ENCODE data around the gene NRSN2. TPM values are rescaled to one million over a fixed set of nuclear protein-coding genes. Genes with fewer than 3 reads are reported as not detected.
"Not testable (repeated sequence)": the region's sequence is repeated elsewhere in the genome, so short reads cannot be mapped to it uniquely, and the experiment has no call there.

NRSN2 gene
- total RNA-seq, 4 donors from 2014 or later = 1.3 to 4.7 (median 2.2) TPM

GRCh38 chr20:348972-349841 is 2.3 kb downstream of the NRSN2 start:
- H3K4me3 ChIP-seq = peak overlapping the region in 1 of 4 donors; percentile 75

GRCh38 chr20:353166-353565 is 6.3 kb downstream of the NRSN2 start:
- Histone ChIP-seq H3K4me1 (peaks cover 0 to 6% of the 10 kb centered on the region in 2 donors), H3K4me3 (no peak overlapping the region), H3K36me3 (no peaks in the 10 kb centered on the region), H3K27me3 (peaks cover 0 to 15% (median 8%) of the 10 kb centered on the region in 3 donors), H3K9me3 (no peaks in the 10 kb centered on the region), H3K27ac (no peak overlapping the region)
- ATAC-seq (no peak), DNase-seq (no peak)
- intact Hi-C loops (cut with DNase I; ENCODE audit: low total_unique reads) = loop anchor here (5.0 kb wide), 2 partner anchors 54 to 384 kb away; partner anchors contain the start of gene RBCK1
- TF ChIP-seq, protein P1, sequence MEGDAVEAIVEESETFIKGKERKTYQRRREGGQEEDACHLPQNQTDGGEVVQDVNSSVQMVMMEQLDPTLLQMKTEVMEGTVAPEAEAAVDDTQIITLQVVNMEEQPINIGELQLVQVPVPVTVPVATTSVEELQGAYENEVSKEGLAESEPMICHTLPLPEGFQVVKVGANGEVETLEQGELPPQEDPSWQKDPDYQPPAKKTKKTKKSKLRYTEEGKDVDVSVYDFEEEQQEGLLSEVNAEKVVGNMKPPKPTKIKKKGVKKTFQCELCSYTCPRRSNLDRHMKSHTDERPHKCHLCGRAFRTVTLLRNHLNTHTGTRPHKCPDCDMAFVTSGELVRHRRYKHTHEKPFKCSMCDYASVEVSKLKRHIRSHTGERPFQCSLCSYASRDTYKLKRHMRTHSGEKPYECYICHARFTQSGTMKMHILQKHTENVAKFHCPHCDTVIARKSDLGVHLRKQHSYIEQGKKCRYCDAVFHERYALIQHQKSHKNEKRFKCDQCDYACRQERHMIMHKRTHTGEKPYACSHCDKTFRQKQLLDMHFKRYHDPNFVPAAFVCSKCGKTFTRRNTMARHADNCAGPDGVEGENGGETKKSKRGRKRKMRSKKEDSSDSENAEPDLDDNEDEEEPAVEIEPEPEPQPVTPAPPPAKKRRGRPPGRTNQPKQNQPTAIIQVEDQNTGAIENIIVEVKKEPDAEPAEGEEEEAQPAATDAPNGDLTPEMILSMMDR (IDR thresholded peaks at IDR 0.05 in 4 of 5, conservative IDR thresholded peaks at IDR 0.05 in 1 of 5) = no peak
- no peak for TF ChIP-seq POLR2A (IDR thresholded peaks at IDR 0.05)
- in situ Hi-C loops (cut with MboI; ENCODE audit: low sequenced_read_pairs in 4 of 4) = loop anchor here (5.0 to 10.0 kb wide), 4 partner anchors 82 to 382 kb away; no protein-coding TSS in a partner anchor

More at GRCh38 chr20:348972-349841, 2.3 kb downstream of the NRSN2 start:
- DNase-seq = no peak
- Histone ChIP-seq H3K4me1 (peaks cover 0 to 22% of the 10 kb centered on the region in 2 donors), H3K9me3 (no peaks in the 10 kb centered on the region), H3K27ac (no peak overlapping the region), H3K36me3 (no peaks in the 10 kb centered on the region), H3K27me3 (peaks cover 6 to 27% (median 12%) of the 10 kb centered on the region in 3 donors)
- no peak for ATAC-seq
- TF ChIP-seq, protein P1 (IDR thresholded peaks at IDR 0.05 in 4 of 5, conservative IDR thresholded peaks at IDR 0.05 in 1 of 5) = no peak
- no peak for TF ChIP-seq POLR2A (IDR thresholded peaks at IDR 0.05)
- in situ Hi-C loops (cut with MboI; ENCODE audit: low sequenced_read_pairs in 4 of 4) (no loop called here), intact Hi-C loops (cut with DNase I; ENCODE audit: low total_unique reads) (no loop called here)

DNA sequence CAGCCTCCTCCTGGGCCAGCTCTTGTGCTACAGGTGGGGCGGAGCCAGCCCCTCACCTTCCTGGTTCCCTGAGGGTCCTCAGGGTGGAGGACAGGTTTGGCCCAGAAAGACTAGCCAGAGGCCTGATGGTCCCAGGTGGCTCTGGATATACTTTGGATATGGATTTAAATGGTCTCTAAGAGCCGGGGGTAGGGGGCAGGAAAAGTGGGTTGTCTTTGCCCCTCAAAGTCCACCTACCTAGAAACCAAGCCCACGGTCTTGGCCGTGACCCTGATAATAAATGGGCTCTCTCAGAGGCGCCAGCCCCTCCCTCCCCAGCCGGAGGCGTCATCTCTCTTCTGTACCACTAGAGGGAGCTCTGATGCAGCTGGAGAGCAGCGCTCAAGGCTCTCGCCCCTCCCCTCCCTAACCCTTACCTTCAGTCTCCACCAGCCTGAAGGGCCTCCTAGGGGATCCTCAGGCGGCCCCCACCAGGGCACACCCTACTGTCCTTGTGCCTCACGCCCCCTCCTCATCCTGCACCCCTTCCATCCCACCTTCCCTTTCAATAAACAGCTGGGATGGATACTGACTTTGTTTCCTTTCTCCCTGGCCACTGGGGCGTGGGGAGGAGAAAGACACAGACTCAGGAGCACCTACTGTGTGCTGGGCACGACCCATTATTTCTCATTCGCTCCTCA is 7.5 kb downstream of the NRSN2 start:
- H3K27ac ChIP-seq = no peak overlapping the region
- TF ChIP-seq POLR2A (IDR thresholded peaks at IDR 0.05) = no peak
- TF ChIP-seq, protein P1 (IDR thresholded peaks at IDR 0.05 in 4 of 5, conservative IDR thresholded peaks at IDR 0.05 in 1 of 5) = peak; percentile 84 to 95 (median 91)
- peaks cover 0 to 4% (median 0%) of the 10 kb centered on the region in 3 donors for H3K27me3 ChIP-seq
- intact Hi-C loops (cut with DNase I; ENCODE audit: low total_unique reads) = loop anchor here (1.0 to 5.0 kb wide), 5 partner anchors 53 to 383 kb away; partner anchors contain the start of gene RBCK1
- no peaks in the 10 kb centered on the region for H3K36me3 ChIP-seq
- in situ Hi-C loops (cut with MboI; ENCODE audit: low sequenced_read_pairs in 4 of 4) = loop anchor here (5.0 to 10.0 kb wide), 4 partner anchors 80 to 380 kb away; no protein-coding TSS in a partner anchor
- H3K4me3 ChIP-seq = no peak overlapping the region
- DNase-seq (peak; percentile 29 to 58), ATAC-seq (peak; percentile 93 to 97)
- no peaks in the 10 kb centered on the region for H3K9me3 ChIP-seq
- H3K4me1 ChIP-seq = no peaks in the 10 kb centered on the region

DNA sequence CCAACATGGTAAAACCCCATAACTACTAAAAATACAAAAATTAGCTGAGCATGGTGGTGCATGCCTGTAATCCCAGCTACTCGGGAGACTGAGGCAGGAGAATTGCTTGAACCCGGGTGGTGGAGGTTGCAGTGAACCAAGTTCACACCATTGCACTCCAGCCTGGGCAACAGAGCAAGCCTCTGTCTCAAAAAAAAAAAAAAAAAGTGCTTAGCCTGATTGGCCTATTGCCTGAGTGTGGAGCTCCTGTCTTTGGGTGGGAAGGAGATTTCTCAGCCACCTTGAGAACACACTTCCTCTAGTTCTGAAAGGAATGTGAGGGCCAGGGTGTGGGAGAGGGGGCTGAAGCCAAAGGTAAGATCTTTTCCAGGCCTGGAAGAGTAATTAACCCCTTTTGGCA is 9.2 kb downstream of the NRSN2 start:
- intact Hi-C loops (cut with DNase I; ENCODE audit: low total_unique reads); H3K27me3 ChIP-seq; H3K4me3 ChIP-seq; ATAC-seq; DNase-seq; H3K36me3 ChIP-seq; H3K9me3 ChIP-seq; H3K27ac ChIP-seq; H3K4me1 ChIP-seq: not testable (repeated sequence)
- in situ Hi-C loops (cut with MboI; ENCODE audit: low sequenced_read_pairs in 4 of 4) = loop anchor here in 3 of 4 donors (5.0 to 10.0 kb wide), 4 partner anchors 79 to 379 kb away; no protein-coding TSS in a partner anchor

All from gastrocnemius medialis (tissue), 4 donors.